Stomach (tissue), 9 donors: ENCODE data around the gene AKAP13. TPM values are rescaled to one million over a fixed set of nuclear protein-coding genes. Genes with fewer than 3 reads are reported as not detected.

Source experiments
- DNase-seq, 2 donors: peaks; one replicate each; pipeline versions ENCODE4 v3.0.0 to v3.0.0-alpha.2; 2013 to 2019
- H3K27ac ChIP-seq, 5 donors: fragments of 200-600 bp in 4 of 5; sonication (generic) in 4 of 5; one replicate each; pipeline ENCODE4 v1.5.1; 2013 to 2019; ENCODE audit warnings: mild to moderate bottlenecking in 1 of 5, moderate library complexity in 1 of 5
- H3K27me3 ChIP-seq, 3 donors: fragments of 200-600 bp; sonication (generic); one replicate each; pipeline ENCODE4 v1.5.1; 2017 to 2019; ENCODE audit warnings: mixed run types in 1 of 3
- H3K36me3 ChIP-seq, 4 donors: fragments of 200-600 bp; sonication (generic); 1 replicate in 3 of 4; 2 replicates in 1 of 4; pipeline ENCODE4 v1.5.1; 2016 to 2019
- H3K4me1 ChIP-seq, 4 donors: fragments of 200-600 bp; sonication (generic); one replicate each; pipeline ENCODE4 v1.5.1; 2016 to 2019
- H3K4me3 ChIP-seq, 4 donors: fragments of 200-600 bp; sonication (generic) in 3 of 4; one replicate each; pipeline ENCODE4 v1.5.1; 2016 to 2019; ENCODE audit warnings: mild to moderate bottlenecking in 1 of 4
- H3K9me3 ChIP-seq, 4 donors: fragments of 200-600 bp; sonication (generic); one replicate each; pipeline ENCODE4 v1.5.1; 2016 to 2019
- CTCF ChIP-seq, 7 experiments: fragments of 450-650 bp in 4 of 7; fragments of 200-600 bp in 3 of 7; sonication (generic) in 3 of 7; IDR thresholded peaks; one replicate each; pipeline ENCODE4 v1.5.1; 2016 to 2019; ENCODE audit warnings: antibody characterized with exemption in 7 of 7, control low read depth in 2 of 7, mild to moderate bottlenecking in 1 of 7
- EP300 ChIP-seq: sonication (generic); formaldehyde crosslinking; IDR thresholded peaks from one replicate; pipeline ENCODE4 v1.6.1; 2017; ENCODE audit warnings: antibody characterized with exemption
- POLR2A ChIP-seq, 4 donors: fragments of 450-650 bp; IDR thresholded peaks; one replicate each; pipeline ENCODE4 v1.6.1; 2016; ENCODE audit warnings: antibody characterized with exemption in 4 of 4, control low read depth in 2 of 4, mild to moderate bottlenecking in 1 of 4, moderate library complexity in 1 of 4
- POLR2AphosphoS5 ChIP-seq, 3 donors: sonication (generic); formaldehyde crosslinking; IDR thresholded peaks; one replicate each; pipeline ENCODE4 v1.6.1; 2016; ENCODE audit warnings: antibody characterized with exemption in 3 of 3
- WGBS, 5 donors: extraction: QIAGEN DNeasy Blood & Tissue Kit in 3 of 5; methylation state at CpG; one replicate each; pipeline versions ENCODE4 v1.1.5 to v1.1.7; 2013 to 2018; 5-methylcytosine and 5-hydroxymethylcytosine counted together
- intact Hi-C: fragments of 100-400 bp; cut with DNase I; formaldehyde crosslinking; loops from one replicate; pipeline ENCODE4 v1.15.1; 2023; ENCODE audit warnings: low total_unique reads
- polyA plus RNA-seq, 3 donors: library from polyadenylated mRNA; stranded (reverse); fragments of 200-250 nt; gene quantifications; one replicate each; pipeline ENCODE4 v1.2.3, GENCODE V29; 2013
- total RNA-seq, 5 donors: library from RNA; depleted of rRNA; stranded (reverse); fragments of >200 nt; gene quantifications; one replicate each; pipeline versions ENCODE4 v1.1.0 to v1.2.3, GENCODE V29; 2014 to 2016
- donor health status: healthy with polysubstance abuse.
- donor health status: Bipolar disorder and iron deficiency.
- donor health status: healthy.

Gene AKAP13
- total and polyA plus RNA-seq, 8 donors = 33.1 to 395 (median 138) TPM

GRCh38 chr15:85417276-85417675 is 36.9 kb downstream of the AKAP13 start:
- intact Hi-C loops = no loop called here
- Histone ChIP-seq H3K27ac (no peak overlapping the region), H3K36me3 (no peaks in the 10 kb centered on the region), H3K27me3 (no peaks in the 10 kb centered on the region), H3K9me3 (no peaks in the 10 kb centered on the region), H3K4me3 (no peak overlapping the region), H3K4me1 (peaks cover 18 to 63% (median 38%) of the 10 kb centered on the region in 4 donors)
- DNase-seq = no peak
- WGBS, 5 donors = 85 to 94% (median 90%) methylated on average over 5 of the region's 5 CpGs
- TF ChIP-seq POLR2A (IDR thresholded peaks at IDR 0.05) (no peak), POLR2AphosphoS5 (IDR thresholded peaks at IDR 0.05) (no peak), CTCF (IDR thresholded peaks at IDR 0.05) (no peak), EP300 (no peak)

GRCh38 chr15:85419161-85419560 is 38.8 kb downstream of the AKAP13 start:
- no peak for DNase-seq
- H3K4me3 ChIP-seq = no peak overlapping the region
- TF ChIP-seq POLR2A (IDR thresholded peaks at IDR 0.05) (no peak), EP300 (no peak), CTCF (IDR thresholded peaks at IDR 0.05) (no peak), POLR2AphosphoS5 (IDR thresholded peaks at IDR 0.05) (no peak)
- 69 to 95% (median 73%) methylated on average over 5 of the region's 5 CpGs for WGBS, 5 donors
- peaks cover 5 to 58% (median 21%) of the 10 kb centered on the region in 4 donors for H3K4me1 ChIP-seq
- no peaks in the 10 kb centered on the region for H3K9me3 ChIP-seq
- H3K27me3 ChIP-seq = no peaks in the 10 kb centered on the region
- intact Hi-C loops = no loop called here
- no peak overlapping the region for H3K27ac ChIP-seq
- H3K36me3 ChIP-seq = no peaks in the 10 kb centered on the region

- Histone ChIP-seq H3K4me3 (no peak overlapping the region), H3K36me3 (no peaks in the 10 kb centered on the region), H3K4me1 (peaks cover 4 to 55% (median 16%) of the 10 kb centered on the region in 4 donors), H3K27me3 (no peaks in the 10 kb centered on the region), H3K27ac (no peak overlapping the region), H3K9me3 (no peaks in the 10 kb centered on the region)
- 85 to 87% (median 86%) methylated on average over 10 of the region's 10 CpGs for WGBS, 5 donors
- no peak for TF ChIP-seq POLR2AphosphoS5 (IDR thresholded peaks at IDR 0.05)
- no peak for TF ChIP-seq CTCF (IDR thresholded peaks at IDR 0.05)
- no peak for TF ChIP-seq POLR2A (IDR thresholded peaks at IDR 0.05)
- no peak for TF ChIP-seq EP300
- intact Hi-C loops = no loop called here
- DNase-seq = no peak
Measured at GRCh38 chr15:85421116-85421925, 40.9 kb downstream of the AKAP13 start.

- intact Hi-C loops = no loop called here
- Histone ChIP-seq H3K9me3 (no peaks in the 10 kb centered on the region), H3K4me1 (peaks cover 4 to 55% (median 16%) of the 10 kb centered on the region in 4 donors), H3K27me3 (no peaks in the 10 kb centered on the region), H3K4me3 (no peak overlapping the region), H3K36me3 (no peaks in the 10 kb centered on the region), H3K27ac (no peak overlapping the region)
- TF ChIP-seq POLR2A (IDR thresholded peaks at IDR 0.05) = no peak
- TF ChIP-seq CTCF (IDR thresholded peaks at IDR 0.05) = no peak
- no peak for TF ChIP-seq EP300
- TF ChIP-seq POLR2AphosphoS5 (IDR thresholded peaks at IDR 0.05) = no peak
- 86 to 95% (median 87%) methylated on average over 2 of the region's 2 CpGs for WGBS, 5 donors
- no peak for DNase-seq
Measured at GRCh38 chr15:85422607-85423006, 42.2 kb downstream of the AKAP13 start.
